HG02870 (cell line): ENCODE results near the gene AFDN.

Experiments used
- ATAC-seq: cut with Tn5 transposase; IDR thresholded peaks from one replicate; pipeline ENCODE4 v1.9.1; 2021; ENCODE audit warnings: mild to moderate bottlenecking, moderate library complexity; ENCODE audit not compliant: unreplicated experiment

Gene AFDN

GRCh38 chr6:167946007-167946406 is 119.3 kb downstream of the AFDN start:
- ATAC-seq = no peak

- ATAC-seq = no peak
Measured at GRCh38 chr6:167946604-167947003, 119.9 kb downstream of the AFDN start.

- ATAC-seq = no peak
Measured at GRCh38 chr6:167947716-167948115, 121.0 kb downstream of the AFDN start.

- no peak for ATAC-seq
Measured at GRCh38 chr6:167948716-167949115, 122.0 kb downstream of the AFDN start.

GRCh38 chr6:167949121-167949684 is 122.5 kb downstream of the AFDN start:
- ATAC-seq = no peak

- ATAC-seq = no peak
Measured at GRCh38 chr6:167951781-167952511, 125.2 kb downstream of the AFDN start.

GRCh38 chr6:167952512-167952859 is 125.8 kb downstream of the AFDN start:
- no peak for ATAC-seq

GRCh38 chr6:167953551-167953950 is 126.8 kb downstream of the AFDN start:
- no peak for ATAC-seq

GRCh38 chr6:167954151-167954550 is 127.4 kb downstream of the AFDN start:
- ATAC-seq = no peak

- no peak for ATAC-seq
Measured at GRCh38 chr6:167956491-167956890, 129.8 kb downstream of the AFDN start.

- ATAC-seq = no peak
Measured at GRCh38 chr6:167956983-167957492, 130.3 kb downstream of the AFDN start.

GRCh38 chr6:167957626-167958025 is 130.9 kb downstream of the AFDN start:
- no peak for ATAC-seq

- ATAC-seq = no peak
Measured at GRCh38 chr6:167960579-167960978, 133.9 kb downstream of the AFDN start.

GRCh38 chr6:167962711-167963110 is 136.0 kb downstream of the AFDN start:
- no peak for ATAC-seq

GRCh38 chr6:167963589-167964057 is 136.9 kb downstream of the AFDN start:
- no peak for ATAC-seq

- no peak for ATAC-seq
Measured at GRCh38 chr6:167965592-167966539, 139.2 kb downstream of the AFDN start.

GRCh38 chr6:167966540-167966905 is 139.8 kb downstream of the AFDN start:
- ATAC-seq = no peak

GRCh38 chr6:167968091-167968490 is 141.4 kb downstream of the AFDN start:
- no peak for ATAC-seq

GRCh38 chr6:167970230-167970629 is 143.5 kb downstream of the AFDN start:
- no peak for ATAC-seq

- no peak for ATAC-seq
Measured at GRCh38 chr6:167972193-167972592, 145.5 kb downstream of the AFDN start.

GRCh38 chr6:167973148-167973885 is 146.6 kb downstream of the AFDN start:
- ATAC-seq = no peak
